ENCODE results near the gene NEUROD2. TPM values are rescaled to one million over a fixed set of nuclear protein-coding genes. Genes with fewer than 3 reads are reported as not detected.

NEUROD2 gene
- total and polyA plus RNA-seq, 12 donors: 0.08 TPM; not detected in 11

GRCh38 chr17:39638317-39638716 lies 30.6 kb upstream of the NEUROD2 start:
- TF ChIP-seq, protein P1, sequence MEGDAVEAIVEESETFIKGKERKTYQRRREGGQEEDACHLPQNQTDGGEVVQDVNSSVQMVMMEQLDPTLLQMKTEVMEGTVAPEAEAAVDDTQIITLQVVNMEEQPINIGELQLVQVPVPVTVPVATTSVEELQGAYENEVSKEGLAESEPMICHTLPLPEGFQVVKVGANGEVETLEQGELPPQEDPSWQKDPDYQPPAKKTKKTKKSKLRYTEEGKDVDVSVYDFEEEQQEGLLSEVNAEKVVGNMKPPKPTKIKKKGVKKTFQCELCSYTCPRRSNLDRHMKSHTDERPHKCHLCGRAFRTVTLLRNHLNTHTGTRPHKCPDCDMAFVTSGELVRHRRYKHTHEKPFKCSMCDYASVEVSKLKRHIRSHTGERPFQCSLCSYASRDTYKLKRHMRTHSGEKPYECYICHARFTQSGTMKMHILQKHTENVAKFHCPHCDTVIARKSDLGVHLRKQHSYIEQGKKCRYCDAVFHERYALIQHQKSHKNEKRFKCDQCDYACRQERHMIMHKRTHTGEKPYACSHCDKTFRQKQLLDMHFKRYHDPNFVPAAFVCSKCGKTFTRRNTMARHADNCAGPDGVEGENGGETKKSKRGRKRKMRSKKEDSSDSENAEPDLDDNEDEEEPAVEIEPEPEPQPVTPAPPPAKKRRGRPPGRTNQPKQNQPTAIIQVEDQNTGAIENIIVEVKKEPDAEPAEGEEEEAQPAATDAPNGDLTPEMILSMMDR (IDR thresholded peaks at IDR 0.05): no peak
- TF ChIP-seq POLR2A (IDR thresholded peaks at IDR 0.05): no peak
- Histone ChIP-seq H3K4me3 (peak overlapping the region in 1 of 4 donors; percentile 99), H3K27ac (peak overlapping the region in 1 of 5 donors; percentile 55), H3K36me3 (replicated peaks in 1 of 2) (no peaks in the 10 kb centered on the region), H3K9me3 (replicated peaks in 1 of 3) (no peaks in the 10 kb centered on the region), H3K27me3 (no peaks in the 10 kb centered on the region), H3K4me1 (replicated peaks in 1 of 2) (peaks cover 59 to 86% of the 10 kb centered on the region in 2 donors)
- 59 to 81% (median 68%) methylated on average over 7 of the region's 7 CpGs for WGBS, 4 donors
- DNase-seq: no peak
- intact Hi-C loops (cut with DNase I): no loop called here

DNA sequence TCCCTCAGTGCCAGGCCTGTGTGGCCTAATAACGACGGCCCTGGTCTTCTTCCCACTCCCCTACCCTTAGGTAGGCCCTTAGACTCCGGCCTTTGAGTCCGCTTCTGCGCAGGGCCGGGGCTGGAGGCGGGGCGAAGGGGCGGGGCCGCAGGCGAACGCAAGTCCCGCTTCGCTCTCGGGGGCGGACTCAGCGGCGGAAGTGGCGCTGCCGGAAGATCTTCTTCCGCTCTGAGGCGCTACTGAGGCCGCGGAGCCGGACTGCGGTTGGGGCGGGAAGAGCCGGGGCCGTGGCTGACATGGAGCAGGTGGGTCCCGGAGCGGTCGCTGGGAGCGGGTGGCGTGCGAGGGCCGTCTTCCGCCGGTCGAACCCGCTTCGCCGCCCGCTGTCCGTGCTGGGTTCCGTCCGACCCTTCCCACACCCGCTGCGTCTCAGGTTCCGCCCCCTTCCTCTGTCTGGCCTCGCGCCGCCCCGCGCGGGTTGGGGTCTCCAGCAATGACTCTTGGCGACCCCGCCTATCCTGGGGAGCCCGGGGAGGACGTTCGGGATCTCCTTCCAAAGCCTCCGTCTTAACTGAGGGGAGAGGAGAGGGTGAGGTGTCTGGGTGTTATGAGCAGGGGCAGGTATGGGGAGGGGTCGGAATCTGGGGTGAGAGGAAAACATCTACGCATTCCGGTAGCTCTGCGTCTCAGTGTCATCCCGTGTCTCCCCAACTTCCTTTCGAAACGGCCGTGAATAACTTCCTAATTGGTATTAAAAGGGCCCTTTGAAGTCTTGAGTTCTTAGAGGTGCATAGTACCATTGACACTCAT lies 29.4 kb upstream of the NEUROD2 start, which contains the start of gene STARD3:
Gene STARD3, plus strand, starts transcription at position 218 of the 810 bp plus-strand sequence. CDS start 16,388 bp downstream, outside the sequence.
- Histone ChIP-seq H3K36me3 (replicated peaks in 1 of 2) (no peaks in the 10 kb centered on the region), H3K4me3 (peak within 1 kb of the TSS; percentile 62 to 99 (median 83)), H3K27me3 (no peaks in the 10 kb centered on the region), H3K9me3 (replicated peaks in 1 of 3) (no peaks in the 10 kb centered on the region), H3K27ac (peak within 1 kb of the TSS; percentile 18 to 99 (median 79)), H3K4me1 (replicated peaks in 1 of 2) (peaks cover 59 to 83% of the 10 kb centered on the region in 2 donors)
- intact Hi-C loops (cut with DNase I): no loop called here
- DNase-seq: peak; percentile 92 to 95 (median 93)
- WGBS, 4 donors: 0 to 1% (median 1%) methylated on average over 32 to 69 of the region's 69 CpGs
- TF ChIP-seq, protein P1 (IDR thresholded peaks at IDR 0.05): peak in 1 of 6 experiments; percentile 17
- peak; percentile 70 to 74 for TF ChIP-seq POLR2A (IDR thresholded peaks at IDR 0.05)

GRCh38 chr17:39636587-39636926 lies 28.8 kb upstream of the NEUROD2 start:
- Histone ChIP-seq H3K9me3 (replicated peaks in 1 of 3) (no peaks in the 10 kb centered on the region), H3K4me3 (peak overlapping the region in 3 of 4 donors; percentile 62 to 99 (median 90)), H3K4me1 (replicated peaks in 1 of 2) (peaks cover 53 to 78% of the 10 kb centered on the region in 2 donors), H3K27ac (peak overlapping the region; percentile 18 to 99 (median 79)), H3K36me3 (replicated peaks in 1 of 2) (no peaks in the 10 kb centered on the region), H3K27me3 (no peaks in the 10 kb centered on the region)
- DNase-seq: no peak
- TF ChIP-seq, protein P1 (IDR thresholded peaks at IDR 0.05): no peak
- TF ChIP-seq POLR2A (IDR thresholded peaks at IDR 0.05): no peak
- intact Hi-C loops (cut with DNase I): no loop called here
- WGBS, 4 donors: 22 to 33% (median 23%) methylated on average over 6 of the region's 6 CpGs

DNA sequence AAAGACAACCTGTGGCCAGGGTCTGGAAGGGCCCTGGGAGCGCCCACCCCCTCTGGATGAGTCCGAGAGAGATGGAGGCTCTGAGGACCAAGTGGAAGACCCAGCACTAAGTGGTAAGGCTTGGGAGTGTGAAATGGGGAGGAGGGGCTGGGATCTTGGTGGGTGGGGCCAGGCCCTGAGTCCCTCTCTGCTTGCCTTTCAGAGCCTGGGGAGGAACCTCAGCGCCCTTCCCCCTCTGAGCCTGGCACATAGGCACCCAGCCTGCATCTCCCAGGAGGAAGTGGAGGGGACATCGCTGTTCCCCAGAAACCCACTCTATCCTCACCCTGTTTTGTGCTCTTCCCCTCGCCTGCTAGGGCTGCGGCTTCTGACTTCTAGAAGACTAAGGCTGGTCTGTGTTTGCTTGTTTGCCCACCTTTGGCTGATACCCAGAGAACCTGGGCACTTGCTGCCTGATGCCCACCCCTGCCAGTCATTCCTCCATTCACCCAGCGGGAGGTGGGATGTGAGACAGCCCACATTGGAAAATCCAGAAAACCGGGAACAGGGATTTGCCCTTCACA lies 28.0 kb upstream of the NEUROD2 start:
- DNase-seq: no peak
- no peaks in the 10 kb centered on the region for H3K9me3 ChIP-seq (replicated peaks in 1 of 3)
- no peak overlapping the region for H3K4me3 ChIP-seq
- H3K27me3 ChIP-seq: no peaks in the 10 kb centered on the region
- peaks cover 44 to 69% of the 10 kb centered on the region in 2 donors for H3K4me1 ChIP-seq (replicated peaks in 1 of 2)
- TF ChIP-seq, protein P1 (IDR thresholded peaks at IDR 0.05): no peak
- TF ChIP-seq POLR2A (IDR thresholded peaks at IDR 0.05): no peak
- intact Hi-C loops (cut with DNase I): no loop called here
- H3K36me3 ChIP-seq (replicated peaks in 1 of 2): no peaks in the 10 kb centered on the region
- WGBS, 4 donors: 84 to 94% (median 89%) methylated on average over 5 to 8 of the region's 8 CpGs
- peak overlapping the region in 1 of 5 donors; percentile 90 for H3K27ac ChIP-seq
